ENCODE data around the gene CCDC88C. TPM values are rescaled to one million over a fixed set of nuclear protein-coding genes. Genes with fewer than 3 reads are reported as not detected.

CCDC88C gene
- total RNA-seq, 1 experiment from 2014 or later: 64.8 TPM

- TF ChIP-seq, protein P1, sequence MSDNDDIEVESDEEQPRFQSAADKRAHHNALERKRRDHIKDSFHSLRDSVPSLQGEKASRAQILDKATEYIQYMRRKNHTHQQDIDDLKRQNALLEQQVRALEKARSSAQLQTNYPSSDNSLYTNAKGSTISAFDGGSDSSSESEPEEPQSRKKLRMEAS (CRISPR knock-in tag; IDR thresholded peaks at IDR 0.05): no peak; the same call in 1 of the 2 replicates
- TF ChIP-seq ZBTB43 (CRISPR knock-in tag; IDR thresholded peaks at IDR 0.05) (0 out of 2 replicates have a peak, but pooled peaks have one; percentile 3), ZNF512 (CRISPR knock-in tag; IDR thresholded peaks at IDR 0.05; ENCODE audit: borderline replicate concordance) (no peak), ZNF219 (CRISPR knock-in tag; IDR thresholded peaks at IDR 0.05; ENCODE audit: borderline replicate concordance) (no peak), JUN (CRISPR knock-in tag; IDR thresholded peaks at IDR 0.05) (no peak; the same call in 1 of the 2 replicates), SP1 (CRISPR knock-in tag; conservative IDR thresholded peaks at IDR 0.05) (peak; percentile 54; the same call in 1 of the 2 replicates)
These were observed at the start of gene CCDC88C (continued) for GRCh38 chr14:91417120-91417982.

DNA sequence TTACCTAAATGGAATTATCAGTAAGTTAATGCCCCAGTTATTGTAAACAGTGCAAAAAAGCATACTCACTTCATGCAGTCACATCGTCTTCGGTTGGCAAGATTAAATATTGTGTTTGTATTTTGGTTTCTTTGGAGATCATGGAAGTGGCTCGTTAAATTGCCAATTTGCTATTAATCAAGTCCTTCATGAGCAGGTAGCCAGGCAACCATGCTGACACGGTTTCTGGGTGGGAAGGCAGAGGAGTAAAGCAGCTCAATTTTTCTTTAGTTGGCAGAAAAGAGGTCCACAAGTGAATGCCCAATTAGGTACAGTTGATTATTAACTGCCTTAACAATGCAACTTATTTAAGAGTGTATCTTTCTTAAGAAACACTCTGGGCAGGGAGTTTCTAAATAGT is 48.6 kb upstream of the CCDC88C start:
- H3K27ac Mint-ChIP-seq: no peak overlapping the region
- no peak for TF ChIP-seq AFF4 (CRISPR knock-in tag; IDR thresholded peaks at IDR 0.05; ENCODE audit: borderline replicate concordance)
- TF ChIP-seq ZNF396 (CRISPR knock-in tag; IDR thresholded peaks at IDR 0.05; ENCODE audit: borderline replicate concordance): no peak
- POLR2A ChIA-PET: no interaction called here

GRCh38 chr14:91464615-91465205 is 47.1 kb upstream of the CCDC88C start:
- peaks cover 81% of the 10 kb centered on the region for H3K36me3 Mint-ChIP-seq
- H3K9me3 Mint-ChIP-seq: no peaks in the 10 kb centered on the region
- ChIA-PET POLR2A (no interaction called here), CTCF (no interaction called here)
- no peaks in the 10 kb centered on the region for H3K27me3 Mint-ChIP-seq (ENCODE audit: low read depth)
- DNase-seq (ENCODE audit: low spot score) (no peak), ATAC-seq (no peak)
- TF ChIP-seq SMAD3 (CRISPR knock-in tag; IDR thresholded peaks at IDR 0.05; ENCODE audit: borderline replicate concordance) (no peak), SP1 (CRISPR knock-in tag; conservative IDR thresholded peaks at IDR 0.05) (no peak), STAT6 (CRISPR knock-in tag; conservative IDR thresholded peaks at IDR 0.05; ENCODE audit: low read depth) (no peak), PRRX2 (CRISPR knock-in tag; IDR thresholded peaks at IDR 0.05) (no peak), GTF2I (CRISPR knock-in tag; conservative IDR thresholded peaks at IDR 0.05) (no peak)
- H3K4me3 Mint-ChIP-seq: no peak overlapping the region
- H3K4me1 Mint-ChIP-seq: no peaks in the 10 kb centered on the region
- no peak overlapping the region for H3K27ac Mint-ChIP-seq

More for the DNA sequence above, 48.6 kb upstream of the CCDC88C start:
- Mint-ChIP-seq H3K36me3 (peaks cover 82% of the 10 kb centered on the region), H3K9me3 (no peaks in the 10 kb centered on the region), H3K4me1 (no peaks in the 10 kb centered on the region), H3K27me3 (ENCODE audit: low read depth) (no peaks in the 10 kb centered on the region), H3K4me3 (no peak overlapping the region)
- ATAC-seq (no peak), DNase-seq (ENCODE audit: low spot score) (no peak)
- CTCF ChIA-PET: no interaction called here
